GM19043 (cell line): ENCODE measurements around the gene MEGF9.
"Not testable (repeated sequence)": the region's sequence is repeated elsewhere in the genome, so short reads cannot be mapped to it uniquely, and the experiment has no call there.

ENCODE experiments used
- ATAC-seq: cut with Tn5 transposase; IDR thresholded peaks from one replicate; pipeline ENCODE4 v1.9.1; 2021; ENCODE audit warnings: low read depth; ENCODE audit not compliant: unreplicated experiment

MEGF9 gene

DNA sequence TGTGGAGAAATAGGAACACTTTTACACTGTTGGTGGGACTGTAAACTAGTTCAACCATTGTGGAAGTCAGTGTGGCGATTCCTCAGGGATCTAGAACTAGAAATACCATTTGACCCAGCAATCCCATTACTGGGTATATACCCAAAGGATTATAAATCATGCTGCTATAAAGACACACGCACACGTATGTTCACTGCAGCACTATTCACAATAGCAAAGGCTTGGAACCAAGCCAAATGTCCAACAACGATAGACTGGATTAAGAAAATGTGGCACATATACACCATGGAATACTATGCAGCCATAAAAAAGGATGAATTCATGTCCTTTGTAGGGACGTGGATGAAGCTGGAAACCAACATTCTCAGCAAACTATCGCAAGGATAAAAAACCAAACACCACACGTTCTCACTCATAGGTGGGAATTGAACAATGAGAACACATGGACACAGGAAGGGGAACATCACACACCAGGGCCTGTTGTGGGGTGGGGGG, 162.0 kb downstream of the MEGF9 start:
- not testable (repeated sequence) for ATAC-seq
